Erythroblast (primary cell): ENCODE results near the gene GPR153.

Experiments used
- GATA1 ChIP-seq: IDR thresholded peaks from 2 replicates; pipeline ENCODE4 v1.6.1; 2011; ENCODE audit warnings: low read depth, mild to moderate bottlenecking, control low read depth, low read length, moderate library complexity
- POLR2A ChIP-seq: IDR thresholded peaks from 2 replicates; pipeline ENCODE4 v1.6.1; 2011; ENCODE audit warnings: mild to moderate bottlenecking, low read length

DNA sequence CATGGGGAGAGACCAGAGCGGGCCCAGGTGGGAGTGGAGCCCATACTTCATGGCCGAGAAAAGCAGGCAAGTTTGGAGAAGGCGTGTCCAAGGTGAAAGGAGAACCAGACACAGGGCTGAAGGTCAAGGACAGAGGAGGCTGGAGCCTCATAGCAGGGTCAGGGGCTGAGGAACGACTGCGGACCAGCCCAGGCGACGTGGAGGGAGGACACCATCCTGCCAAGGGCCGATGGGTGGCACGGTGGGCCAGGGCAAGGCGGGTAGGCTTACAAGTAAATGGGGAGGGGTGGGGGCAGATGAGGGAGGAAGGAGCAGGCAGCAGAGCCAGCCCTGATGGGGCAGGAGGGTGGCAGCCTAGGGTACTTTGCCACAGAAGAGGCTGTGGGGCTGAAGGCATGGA, 18.2 kb upstream of the GPR153 start:
- no peak for TF ChIP-seq POLR2A
- no peak for TF ChIP-seq GATA1
